DMS53 (cell line): ENCODE data around the gene SRC.

ENCODE experiments used
- DNase-seq: peaks from one replicate; lab custom pipeline; 2025; lab: John Stamatoyannopoulos, UW

Gene SRC

GRCh38 chr20:37345339-37346235 lies at the start of gene SRC:
TSS of gene SRC (plus strand) at chr20:37346140. CDS start at chr20:37384154, 38,014 bp downstream.
- DNase-seq = peak; percentile 85

- peak; percentile 40 for DNase-seq
These were observed 49.6 kb upstream of the SRC start for GRCh38 chr20:37296371-37296770.

GRCh38 chr20:37297066-37297736 lies 48.7 kb upstream of the SRC start:
- DNase-seq = no peak

- no peak for DNase-seq
These were observed 47.6 kb upstream of the SRC start for GRCh38 chr20:37298190-37298939.

- no peak for DNase-seq
These were observed 46.0 kb upstream of the SRC start for GRCh38 chr20:37299718-37300528.

GRCh38 chr20:37301120-37301519 lies 44.8 kb upstream of the SRC start:
- DNase-seq = no peak

- no peak for DNase-seq
These were observed 44.4 kb upstream of the SRC start for GRCh38 chr20:37301558-37301957.

- DNase-seq = no peak
These were observed 43.0 kb upstream of the SRC start for GRCh38 chr20:37302981-37303380.

- DNase-seq = peak; percentile 56
These were observed 42.3 kb upstream of the SRC start for GRCh38 chr20:37303637-37304036.

- no peak for DNase-seq
These were observed 40.9 kb upstream of the SRC start for GRCh38 chr20:37305079-37305478.

- no peak for DNase-seq
These were observed 40.1 kb upstream of the SRC start for GRCh38 chr20:37305839-37306238.

GRCh38 chr20:37308086-37309050 lies 37.6 kb upstream of the SRC start:
- DNase-seq = no peak

- DNase-seq = no peak
These were observed 36.6 kb upstream of the SRC start for GRCh38 chr20:37309290-37309689.

GRCh38 chr20:37309936-37310590 lies 35.9 kb upstream of the SRC start:
- no peak for DNase-seq

- DNase-seq = no peak
These were observed 35.0 kb upstream of the SRC start for GRCh38 chr20:37310951-37311350.

- no peak for DNase-seq
These were observed 34.1 kb upstream of the SRC start for GRCh38 chr20:37311710-37312355.

GRCh38 chr20:37313546-37314091 lies 32.3 kb upstream of the SRC start:
- no peak for DNase-seq

GRCh38 chr20:37314099-37314498 lies 31.8 kb upstream of the SRC start:
- DNase-seq = no peak

GRCh38 chr20:37314617-37315016 lies 31.3 kb upstream of the SRC start:
- DNase-seq = no peak
